HK-2 (cell line): ENCODE results near the gene COL4A2.
A peak's percentile ranks its signal among the peaks of the same experiment; 100 is the strongest.

Experiments used
- DNase-seq: peaks from one replicate; pipeline ENCODE4 v3.0.0-alpha.2; 2018; ENCODE audit not compliant: unreplicated experiment

COL4A2 gene

GRCh38 chr13:110306960-110307766 lies at the start of gene COL4A2, which contains the start of gene COL4A1:
Gene COL4A2, plus strand, starts transcription at chr13:110307284. Its CDS starts 620 bp downstream, at chr13:110307904.
Gene COL4A1, minus strand, starts transcription at chr13:110307157. Its CDS starts 130 bp downstream, at chr13:110307027.
- DNase-seq, result peak; percentile 65

GRCh38 chr13:110257408-110257807 lies 49.7 kb upstream of the COL4A2 start:
- DNase-seq, result no peak

GRCh38 chr13:110258876-110259631 lies 48.0 kb upstream of the COL4A2 start:
- no peak for DNase-seq

- no peak for DNase-seq
Measured at GRCh38 chr13:110259651-110260050, 47.4 kb upstream of the COL4A2 start.

GRCh38 chr13:110261166-110262081 lies 45.7 kb upstream of the COL4A2 start:
- DNase-seq, result no peak

GRCh38 chr13:110262082-110262436 lies 45.0 kb upstream of the COL4A2 start:
- no peak for DNase-seq

- no peak for DNase-seq
Measured at GRCh38 chr13:110262508-110263291, 44.4 kb upstream of the COL4A2 start.

- no peak for DNase-seq
Measured at GRCh38 chr13:110263404-110263803, 43.7 kb upstream of the COL4A2 start.

- DNase-seq, result no peak
Measured at GRCh38 chr13:110263888-110264287, 43.2 kb upstream of the COL4A2 start.

- DNase-seq, result no peak
Measured at GRCh38 chr13:110264685-110265275, 42.3 kb upstream of the COL4A2 start.

GRCh38 chr13:110265341-110265681 lies 41.8 kb upstream of the COL4A2 start:
- no peak for DNase-seq

GRCh38 chr13:110265682-110266430 lies 41.2 kb upstream of the COL4A2 start:
- DNase-seq, result no peak

- DNase-seq, result no peak
Measured at GRCh38 chr13:110266431-110266809, 40.7 kb upstream of the COL4A2 start.

- DNase-seq, result no peak
Measured at GRCh38 chr13:110266983-110267382, 40.1 kb upstream of the COL4A2 start.

GRCh38 chr13:110268061-110268460 lies 39.0 kb upstream of the COL4A2 start:
- DNase-seq, result no peak

- no peak for DNase-seq
Measured at GRCh38 chr13:110268576-110269185, 38.4 kb upstream of the COL4A2 start.

GRCh38 chr13:110269509-110270185 lies 37.4 kb upstream of the COL4A2 start:
- no peak for DNase-seq

- no peak for DNase-seq
Measured at GRCh38 chr13:110270507-110270906, 36.6 kb upstream of the COL4A2 start.

- no peak for DNase-seq
Measured at GRCh38 chr13:110271313-110271712, 35.8 kb upstream of the COL4A2 start.
